ENCODE data around the gene FAM180A.

- TF ChIP-seq FOXJ3 (CRISPR knock-in tag; IDR thresholded peaks at IDR 0.05) (no peak), ZNF589 (CRISPR knock-in tag; IDR thresholded peaks at IDR 0.05; ENCODE audit: low read depth) (no peak), SMC3 (conservative IDR thresholded peaks at IDR 0.05; ENCODE audit: insufficient read depth, low read depth, low read length) (no peak), SFPQ (IDR thresholded peaks at IDR 0.05; ENCODE audit: low read depth, low read length) (no peak)
These were observed 10.9 kb upstream of the FAM180A start for GRCh38 chr7:135759532-135759931.

Measured in K562 (cell line).